Measurements from ENCODE around the gene OGFOD2.

The OGFOD2 gene

GRCh38 chr12:122951979-122952892 is 22.8 kb upstream of the OGFOD2 start:
- DNase-seq, result peak; percentile 70

- DNase-seq, result no peak
These were observed 19.9 kb upstream of the OGFOD2 start for GRCh38 chr12:122955156-122955555.

- no peak for DNase-seq
These were observed 19.0 kb upstream of the OGFOD2 start for GRCh38 chr12:122956035-122956434.

- DNase-seq, result no peak
These were observed 16.7 kb upstream of the OGFOD2 start for GRCh38 chr12:122958198-122958888.

- DNase-seq, result no peak
These were observed 15.4 kb upstream of the OGFOD2 start for GRCh38 chr12:122959566-122960192.

GRCh38 chr12:122960193-122960569 is 14.9 kb upstream of the OGFOD2 start:
- no peak for DNase-seq

- DNase-seq, result no peak
These were observed 13.3 kb upstream of the OGFOD2 start for GRCh38 chr12:122961531-122962329.

- DNase-seq, result no peak
These were observed 11.1 kb upstream of the OGFOD2 start for GRCh38 chr12:122963941-122964265.

GRCh38 chr12:122964439-122965257 is 10.4 kb upstream of the OGFOD2 start:
- DNase-seq, result no peak

GRCh38 chr12:122965321-122965751 is 9.7 kb upstream of the OGFOD2 start:
- DNase-seq, result no peak

GRCh38 chr12:122965851-122966742 is 8.9 kb upstream of the OGFOD2 start, which contains the start of gene ABCB9:
Gene ABCB9 (minus strand): TSS chr12:122966463. CDS start chr12:122960235, 6,228 bp downstream.
- DNase-seq, result peak; percentile 93

GRCh38 chr12:122966743-122967550 is 8.1 kb upstream of the OGFOD2 start:
- no peak for DNase-seq

- DNase-seq, result no peak
These were observed 6.9 kb upstream of the OGFOD2 start for GRCh38 chr12:122968104-122968503.

GRCh38 chr12:122969676-122970075 is 5.4 kb upstream of the OGFOD2 start:
- no peak for DNase-seq

- DNase-seq, result peak; percentile 98
These were observed 661 bp upstream of the OGFOD2 start for GRCh38 chr12:122974274-122974891.

GRCh38 chr12:122975790-122976647 is 975 bp downstream of the OGFOD2 start:
- no peak for DNase-seq

- no peak for DNase-seq
These were observed 1.6 kb downstream of the OGFOD2 start for GRCh38 chr12:122976648-122976975.

GRCh38 chr12:122977153-122977552 is 2.1 kb downstream of the OGFOD2 start:
- no peak for DNase-seq
